IMR-90 (cell line): ENCODE results near the gene DDA1. TPM values are rescaled to one million over a fixed set of nuclear protein-coding genes. Genes with fewer than 3 reads are reported as not detected.

Experiments used
- ATAC-seq: fragments of 200-7000 bp; cut with Tn5 transposase; 2 replicates; pipeline ENCODE4 v1.9.1; 2020; ENCODE audit warnings: low read depth, mild to moderate bottlenecking, moderate library complexity
- BruUV-seq: library from RNA; stranded (reverse); fragments of 400-500 nt; replicated peaks from 2 replicates; lab custom pipeline; 2021; lab: Mats Ljungman, UMichigan
- CTCF ChIA-PET: fragments of 300-600 bp; formaldehyde crosslinking; extraction: SDS; loops from one replicate; lab custom pipeline; 2021; ENCODE audit warnings: antibody characterized with exemption; lab: Yijun Ruan, JAX
- POLR2A ChIA-PET: fragments of 300-600 bp; sonication (Branson Sonifier 250); formaldehyde crosslinking; loops from one replicate; lab custom pipeline; 2022; ENCODE audit warnings: antibody characterized with exemption; ENCODE audit not compliant: unreplicated experiment; lab: Charles Lee
- DNase-seq: peaks from one replicate; pipeline ENCODE4 v3.0.0; 2013
- H2AFZ ChIP-seq: replicated peaks from 2 replicates; pipeline ENCODE3; 2013; ENCODE audit warnings: low read length, mild to moderate bottlenecking; ENCODE audit not compliant: poor library complexity
- H2AK5ac ChIP-seq: 2 replicates; pipeline ENCODE4 v1.6.1; 2013; ENCODE audit warnings: low read depth, low read length, inconsistent platforms
- H2AK9ac ChIP-seq: replicated peaks from 2 replicates; pipeline ENCODE3; 2013; ENCODE audit warnings: mild to moderate bottlenecking, low read depth, low read length, moderate library complexity; ENCODE audit not compliant: poor library complexity
- H2BK120ac ChIP-seq: 2 replicates; pipeline ENCODE4 v1.6.1; 2013; ENCODE audit warnings: low read depth, low read length, inconsistent platforms
- H2BK15ac ChIP-seq: 3 replicates; pipeline ENCODE4 v1.6.1; 2013; ENCODE audit warnings: low read depth, low read length, inconsistent platforms
- H2BK20ac ChIP-seq: 2 replicates; pipeline ENCODE4 v1.6.1; 2013; ENCODE audit warnings: low read depth, mild to moderate bottlenecking, inconsistent platforms, low read length, moderate library complexity
- H2BK5ac ChIP-seq: 2 replicates; pipeline ENCODE4 v1.6.1; 2013; ENCODE audit warnings: mild to moderate bottlenecking, low read depth, low read length, inconsistent platforms; ENCODE audit not compliant: poor library complexity, severe bottlenecking
- H3K14ac ChIP-seq: replicated peaks from 2 replicates; pipeline ENCODE4 v1.6.1; 2013; ENCODE audit warnings: low read depth, low read length, inconsistent platforms
- H3K18ac ChIP-seq: 2 replicates; pipeline ENCODE4 v1.6.1; 2013; ENCODE audit warnings: low read depth, low read length, control low read depth
- H3K23ac ChIP-seq: 2 replicates; pipeline ENCODE4 v1.6.1; 2013; ENCODE audit warnings: low read depth, low read length, inconsistent platforms
- H3K27ac ChIP-seq: 2 replicates; pipeline ENCODE4 v1.5.1; 2013; ENCODE audit warnings: mild to moderate bottlenecking, control low read depth, low read length; ENCODE audit not compliant: insufficient read depth
- H3K27me3 ChIP-seq: 2 replicates; pipeline ENCODE4 v1.6.1; 2013; ENCODE audit warnings: low read length; ENCODE audit not compliant: control insufficient read depth, insufficient read depth
- H3K36me3 ChIP-seq: 2 replicates; pipeline ENCODE4 v1.6.1; 2013; ENCODE audit warnings: low read length, mixed read lengths; ENCODE audit not compliant: control insufficient read depth, insufficient read depth
- H3K4ac ChIP-seq: 2 replicates; pipeline ENCODE4 v1.6.1; 2013; ENCODE audit warnings: low read depth, low read length, inconsistent platforms
- H3K4me1 ChIP-seq: 2 replicates; pipeline ENCODE4 v1.6.1; 2013; ENCODE audit warnings: low read length, mixed read lengths; ENCODE audit not compliant: control insufficient read depth, insufficient read depth
- H3K4me2 ChIP-seq: 2 replicates; pipeline ENCODE4 v1.6.1; 2013; ENCODE audit warnings: low read depth, mild to moderate bottlenecking, control low read depth, low read length, moderate library complexity
- H3K4me3 ChIP-seq: 2 replicates; pipeline ENCODE4 v1.5.1; 2013; ENCODE audit warnings: low read depth, mild to moderate bottlenecking, control low read depth, low read length, moderate library complexity; ENCODE audit not compliant: insufficient read depth
- H3K56ac ChIP-seq: 2 replicates; pipeline ENCODE4 v1.6.1; 2013; ENCODE audit warnings: low read length, inconsistent platforms; ENCODE audit not compliant: insufficient read depth; ENCODE audit errors: extremely low read depth
- H3K79me1 ChIP-seq, 2 experiments: 2 replicates each; pipeline ENCODE4 v1.6.1; 2013; ENCODE audit warnings: low read length in 2 of 2, inconsistent platforms in 1 of 2, low read depth in 1 of 2
- H3K9ac ChIP-seq: 2 replicates; pipeline ENCODE4 v1.6.1; 2013; ENCODE audit warnings: low read depth, low read length, control low read depth
- H3K9me1 ChIP-seq: 2 replicates; pipeline ENCODE4 v1.6.1; 2013; ENCODE audit warnings: low read length, inconsistent platforms; ENCODE audit not compliant: insufficient read depth
- H3K9me3 ChIP-seq: 2 replicates; pipeline ENCODE4 v1.6.1; 2013; ENCODE audit warnings: low read length; ENCODE audit not compliant: control insufficient read depth, insufficient read depth
- H4K20me1 ChIP-seq: 2 replicates; pipeline ENCODE4 v1.6.1; 2013; ENCODE audit warnings: low read length, inconsistent platforms; ENCODE audit not compliant: insufficient read depth
- H4K5ac ChIP-seq: 2 replicates; pipeline ENCODE4 v1.6.1; 2013; ENCODE audit warnings: mild to moderate bottlenecking, low read depth, low read length, control low read depth
- H4K8ac ChIP-seq, 2 experiments: 2 replicates each; pipeline ENCODE4 v1.6.1; 2013; ENCODE audit warnings: low read depth in 2 of 2, low read length in 2 of 2, control low read depth in 1 of 2, inconsistent platforms in 1 of 2
- H4K91ac ChIP-seq: 2 replicates; pipeline ENCODE4 v1.6.1; 2013; ENCODE audit warnings: low read depth, low read length, inconsistent platforms; ENCODE audit not compliant: insufficient read depth
- BHLHE40 ChIP-seq: fragments of 150-350 bp; IDR thresholded peaks from 2 replicates; pipeline ENCODE4 v1.6.1; 2016; ENCODE audit warnings: mild to moderate bottlenecking, low read depth, low read length
- CHD1 ChIP-seq: IDR thresholded peaks from 2 replicates; pipeline ENCODE4 v1.6.1; 2012; ENCODE audit warnings: low read depth, low read length, improper control_type of control experiment
- FOS ChIP-seq: fragments of 150-350 bp; IDR thresholded peaks from 2 replicates; pipeline ENCODE4 v1.6.1; 2016; ENCODE audit warnings: low read depth, low read length
- MAFK ChIP-seq: IDR thresholded peaks from 2 replicates; pipeline ENCODE4 v1.6.1; 2012; ENCODE audit warnings: low read depth, low read length, improper control_type of control experiment
- MAZ ChIP-seq: IDR thresholded peaks from 2 replicates; pipeline ENCODE4 v1.6.1; 2012; ENCODE audit warnings: low read depth, mild to moderate bottlenecking, low read length, improper control_type of control experiment, moderate library complexity, borderline replicate concordance
- NFE2L2 ChIP-seq: fragments of 150-350 bp; IDR thresholded peaks from 2 replicates; pipeline ENCODE4 v1.6.1; 2016; ENCODE audit warnings: low read depth, mild to moderate bottlenecking, low read length
- POLR2A ChIP-seq: IDR thresholded peaks from 2 replicates; pipeline ENCODE4 v1.6.1; 2012; ENCODE audit warnings: mild to moderate bottlenecking, low read depth, low read length
- RAD21 ChIP-seq: IDR thresholded peaks from 2 replicates; pipeline ENCODE4 v1.6.1; 2012; ENCODE audit warnings: low read length, improper control_type of control experiment
- RCOR1 ChIP-seq: IDR thresholded peaks from 2 replicates; pipeline ENCODE4 v1.6.1; 2012; ENCODE audit warnings: mild to moderate bottlenecking, low read length, improper control_type of control experiment; ENCODE audit not compliant: insufficient replicate concordance
- RFX5 ChIP-seq: IDR thresholded peaks from 2 replicates; pipeline ENCODE4 v1.8.0; 2012; ENCODE audit warnings: low read depth, mild to moderate bottlenecking, low read length, moderate library complexity
- SMC3 ChIP-seq: fragments of 150-350 bp; IDR thresholded peaks from 2 replicates; pipeline ENCODE4 v1.6.1; 2016; ENCODE audit warnings: low read depth, mild to moderate bottlenecking, antibody characterized with exemption, low read length, moderate library complexity
- WGBS, 2 experiments: methylation state at CpG; one replicate each; pipeline versions ENCODE4 v1.1.5 to v1.1.7; 2013; ENCODE audit warnings: missing lambda C conversion rate in 2 of 2; ENCODE audit not compliant: insufficient read length in 1 of 2; ENCODE audit errors: extremely low coverage in 2 of 2; 5-methylcytosine and 5-hydroxymethylcytosine counted together
- dilution Hi-C: fragments of 300-500 bp; cut with HindIII; formaldehyde crosslinking; loops from one replicate; pipeline ENCODE4 v1.14.3; 2018; ENCODE audit warnings: low sequenced_read_pairs; ENCODE audit not compliant: unreplicated experiment
- in situ Hi-C: fragments of 300-500 bp; cut with MboI; formaldehyde crosslinking; loops from 3 replicates; pipeline ENCODE4 v1.14.3; 2019; ENCODE audit warnings: low sequenced_read_pairs, inconsistent platforms, mixed read lengths
- intact Hi-C: fragments of 100-400 bp; cut with micrococcal nuclease; formaldehyde crosslinking; loops from 2 replicates; pipeline ENCODE4 v1.10.0; 2022
- polyA plus RNA-seq, 3 experiments: library from polyadenylated mRNA; depleted of rRNA; stranded (reverse); fragments of >200 nt; gene quantifications; 2 replicates each; pipeline ENCODE4 v1.2.3, GENCODE V29; 2012; ENCODE audit warnings: low replicate concordance in 1 of 3
- total RNA-seq: library from RNA; depleted of rRNA; stranded (reverse); fragments of >200 nt; gene quantifications from 2 replicates; pipeline ENCODE4 v1.2.3, GENCODE V29; 2012
- TF ChIP-seq, protein P1 (sequence below): conservative IDR thresholded peaks from 2 replicates; pipeline ENCODE4 v1.5.1; 2012; ENCODE audit warnings: mild to moderate bottlenecking, low read depth, low read length, improper control_type of control experiment
- TF ChIP-seq, protein P2 (sequence below): fragments of 150-350 bp; IDR thresholded peaks from 2 replicates; pipeline ENCODE4 v1.6.1; 2017; ENCODE audit warnings: mild to moderate bottlenecking, antibody characterized with exemption, low read length, low read depth
- TF ChIP-seq, protein P3 (sequence below): fragments of 150-350 bp; IDR thresholded peaks from 2 replicates; pipeline ENCODE4 v1.6.1; 2016; ENCODE audit warnings: low read depth, mild to moderate bottlenecking, low read length, moderate library complexity, borderline replicate concordance

The DDA1 gene
- total and polyA plus RNA-seq, 2 of the 4 experiments (the other 2 are of a cell fraction): 33.7 to 87.2 TPM

DNA sequence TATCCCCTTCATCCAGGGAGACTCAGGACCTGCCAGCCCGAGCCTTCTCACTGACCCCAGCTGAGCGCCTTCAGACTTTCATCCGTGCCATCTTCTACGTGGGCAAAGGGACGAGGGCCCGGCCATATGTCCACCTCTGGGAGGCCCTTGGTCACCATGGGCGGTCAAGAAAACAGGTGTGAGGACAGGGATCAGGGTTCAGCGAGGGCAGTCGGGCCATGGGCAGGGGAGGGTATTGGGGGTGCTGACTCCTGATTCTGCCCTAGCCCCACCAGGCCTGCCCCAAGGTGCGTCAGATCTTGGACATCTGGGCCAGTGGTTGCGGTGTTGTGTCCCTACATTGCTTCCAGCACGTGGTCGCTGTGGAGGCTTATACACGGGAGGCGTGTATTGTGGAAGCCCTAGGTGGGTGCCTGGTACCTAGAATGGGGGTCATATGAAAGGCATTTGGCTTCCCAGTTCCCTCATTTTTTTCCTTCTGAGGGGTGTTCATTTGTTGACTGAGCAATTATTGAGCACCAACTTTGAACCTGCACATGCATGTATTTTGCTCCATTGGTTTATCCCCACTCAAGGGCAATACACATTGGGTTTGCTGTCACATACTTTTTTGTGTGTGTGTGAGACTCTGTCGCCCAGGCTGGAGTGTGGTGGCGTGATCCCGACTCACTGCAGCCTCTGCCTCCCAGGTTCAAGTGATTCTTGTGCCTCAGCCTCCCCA, 23.8 kb upstream of the DDA1 start:
- Histone ChIP-seq H4K91ac (no peak overlapping the region), H3K9ac (no peak overlapping the region), H3K4me1 (peaks cover 2% of the 10 kb centered on the region; the same call in 1 of the 2 replicates), H3K4ac (no peak overlapping the region), H2BK20ac (no peak overlapping the region), H3K27ac (no peak overlapping the region), H3K36me3 (no peaks in the 10 kb centered on the region), H3K18ac (no peak overlapping the region), H3K4me2 (no peak overlapping the region), H3K4me3 (no peak overlapping the region), H2AFZ (no peak overlapping the region), H4K20me1 (no peaks in the 10 kb centered on the region), H3K14ac (no peak overlapping the region), H3K23ac (no peak overlapping the region), H3K9me1 (no peaks in the 10 kb centered on the region), H2AK5ac (no peak overlapping the region), H3K27me3 (no peaks in the 10 kb centered on the region), H2BK5ac (no peak overlapping the region), H4K8ac (no peak overlapping the region), H2BK120ac (no peak overlapping the region), H2BK15ac (no peak overlapping the region), H3K56ac (no peak overlapping the region), H4K5ac (no peak overlapping the region), H2AK9ac (no peak overlapping the region), H3K79me1 (no peaks in the 10 kb centered on the region), H3K9me3 (no peaks in the 10 kb centered on the region)
- POLR2A ChIA-PET: no interaction called here
- in situ Hi-C loops (loop anchor here (5.0 to 10.0 kb wide), 2 partner anchors 81 to 213 kb away; no protein-coding TSS in a partner anchor), dilution Hi-C loops (no loop called here), intact Hi-C loops (loop anchor here (10.0 kb wide), 1 partner anchor 511 kb away; no protein-coding TSS in a partner anchor)
- 97% methylated on average over 7 of the region's 18 CpGs; no CpG with 5 or more reads in 1 of the 2 experiments for WGBS, 2 experiments
- no TSS peak for BruUV-seq
- DNase-seq (no peak), ATAC-seq (no peak)
- TF ChIP-seq MAZ (no peak), MAFK (no peak), FOS (no peak), SMC3 (no peak), RCOR1 (no peak), CHD1 (no peak), NFE2L2 (no peak), POLR2A (no peak), RFX5 (no peak), BHLHE40 (no peak), RAD21 (no peak)
- TF ChIP-seq, protein P1, sequence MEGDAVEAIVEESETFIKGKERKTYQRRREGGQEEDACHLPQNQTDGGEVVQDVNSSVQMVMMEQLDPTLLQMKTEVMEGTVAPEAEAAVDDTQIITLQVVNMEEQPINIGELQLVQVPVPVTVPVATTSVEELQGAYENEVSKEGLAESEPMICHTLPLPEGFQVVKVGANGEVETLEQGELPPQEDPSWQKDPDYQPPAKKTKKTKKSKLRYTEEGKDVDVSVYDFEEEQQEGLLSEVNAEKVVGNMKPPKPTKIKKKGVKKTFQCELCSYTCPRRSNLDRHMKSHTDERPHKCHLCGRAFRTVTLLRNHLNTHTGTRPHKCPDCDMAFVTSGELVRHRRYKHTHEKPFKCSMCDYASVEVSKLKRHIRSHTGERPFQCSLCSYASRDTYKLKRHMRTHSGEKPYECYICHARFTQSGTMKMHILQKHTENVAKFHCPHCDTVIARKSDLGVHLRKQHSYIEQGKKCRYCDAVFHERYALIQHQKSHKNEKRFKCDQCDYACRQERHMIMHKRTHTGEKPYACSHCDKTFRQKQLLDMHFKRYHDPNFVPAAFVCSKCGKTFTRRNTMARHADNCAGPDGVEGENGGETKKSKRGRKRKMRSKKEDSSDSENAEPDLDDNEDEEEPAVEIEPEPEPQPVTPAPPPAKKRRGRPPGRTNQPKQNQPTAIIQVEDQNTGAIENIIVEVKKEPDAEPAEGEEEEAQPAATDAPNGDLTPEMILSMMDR: no peak
- TF ChIP-seq, protein P2, sequence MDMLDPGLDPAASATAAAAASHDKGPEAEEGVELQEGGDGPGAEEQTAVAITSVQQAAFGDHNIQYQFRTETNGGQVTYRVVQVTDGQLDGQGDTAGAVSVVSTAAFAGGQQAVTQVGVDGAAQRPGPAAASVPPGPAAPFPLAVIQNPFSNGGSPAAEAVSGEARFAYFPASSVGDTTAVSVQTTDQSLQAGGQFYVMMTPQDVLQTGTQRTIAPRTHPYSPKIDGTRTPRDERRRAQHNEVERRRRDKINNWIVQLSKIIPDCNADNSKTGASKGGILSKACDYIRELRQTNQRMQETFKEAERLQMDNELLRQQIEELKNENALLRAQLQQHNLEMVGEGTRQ: no peak
- TF ChIP-seq, protein P3, sequence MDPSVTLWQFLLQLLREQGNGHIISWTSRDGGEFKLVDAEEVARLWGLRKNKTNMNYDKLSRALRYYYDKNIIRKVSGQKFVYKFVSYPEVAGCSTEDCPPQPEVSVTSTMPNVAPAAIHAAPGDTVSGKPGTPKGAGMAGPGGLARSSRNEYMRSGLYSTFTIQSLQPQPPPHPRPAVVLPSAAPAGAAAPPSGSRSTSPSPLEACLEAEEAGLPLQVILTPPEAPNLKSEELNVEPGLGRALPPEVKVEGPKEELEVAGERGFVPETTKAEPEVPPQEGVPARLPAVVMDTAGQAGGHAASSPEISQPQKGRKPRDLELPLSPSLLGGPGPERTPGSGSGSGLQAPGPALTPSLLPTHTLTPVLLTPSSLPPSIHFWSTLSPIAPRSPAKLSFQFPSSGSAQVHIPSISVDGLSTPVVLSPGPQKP: no peak
- CTCF ChIA-PET: no interaction called here
